GM19395 (cell line): Measurements from ENCODE around the gene NISCH.

ENCODE experiments used
- ATAC-seq: cut with Tn5 transposase; IDR thresholded peaks from one replicate; pipeline ENCODE4 v1.9.1; 2021; ENCODE audit warnings: mild to moderate bottlenecking, moderate library complexity; ENCODE audit not compliant: unreplicated experiment

NISCH gene

DNA sequence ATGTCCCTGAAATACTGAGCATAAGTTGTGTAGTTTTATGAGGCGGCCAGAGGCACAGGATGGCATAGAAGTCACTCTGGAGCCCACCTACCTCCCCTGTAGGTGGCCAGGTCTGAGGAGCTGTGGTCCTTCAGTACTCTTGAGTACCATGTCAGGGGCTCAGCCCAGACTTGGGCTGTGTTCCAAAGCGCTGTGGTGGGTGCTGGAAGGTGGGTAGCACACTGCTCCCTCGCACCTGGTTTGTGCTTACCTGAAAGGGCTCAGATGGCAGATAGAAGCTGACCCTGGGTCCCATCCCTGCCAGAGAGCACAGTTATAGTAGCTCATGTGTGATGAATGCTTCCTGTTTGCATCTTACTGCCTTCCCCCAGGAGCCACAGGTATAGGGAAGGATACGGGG, 15.5 kb downstream of the NISCH start:
- no peak for ATAC-seq

GRCh38 chr3:52471371-52472238, 16.2 kb downstream of the NISCH start:
- no peak for ATAC-seq

- ATAC-seq: no peak
Observed at GRCh38 chr3:52472239-52473000, 17.0 kb downstream of the NISCH start.

DNA sequence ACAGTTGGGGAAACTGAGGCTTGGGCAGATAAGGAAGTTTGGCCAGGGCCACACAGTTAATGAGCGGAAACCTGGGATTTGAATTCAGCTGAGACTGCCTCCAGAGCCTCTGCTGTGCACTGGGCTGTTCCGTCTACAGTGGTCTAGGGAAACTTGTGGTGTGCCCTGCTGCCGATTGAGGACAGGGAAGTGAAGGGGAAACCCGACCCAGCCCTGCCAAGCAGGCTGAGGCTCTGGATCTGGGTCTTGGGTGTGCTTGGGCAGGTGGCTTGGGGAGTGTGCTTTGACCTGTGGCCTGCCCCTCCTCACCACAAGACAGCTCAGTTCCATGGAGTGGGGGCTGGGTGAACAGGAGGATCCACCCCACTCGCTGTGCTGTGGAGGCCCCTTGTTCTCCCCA, 17.6 kb downstream of the NISCH start:
- no peak for ATAC-seq

DNA sequence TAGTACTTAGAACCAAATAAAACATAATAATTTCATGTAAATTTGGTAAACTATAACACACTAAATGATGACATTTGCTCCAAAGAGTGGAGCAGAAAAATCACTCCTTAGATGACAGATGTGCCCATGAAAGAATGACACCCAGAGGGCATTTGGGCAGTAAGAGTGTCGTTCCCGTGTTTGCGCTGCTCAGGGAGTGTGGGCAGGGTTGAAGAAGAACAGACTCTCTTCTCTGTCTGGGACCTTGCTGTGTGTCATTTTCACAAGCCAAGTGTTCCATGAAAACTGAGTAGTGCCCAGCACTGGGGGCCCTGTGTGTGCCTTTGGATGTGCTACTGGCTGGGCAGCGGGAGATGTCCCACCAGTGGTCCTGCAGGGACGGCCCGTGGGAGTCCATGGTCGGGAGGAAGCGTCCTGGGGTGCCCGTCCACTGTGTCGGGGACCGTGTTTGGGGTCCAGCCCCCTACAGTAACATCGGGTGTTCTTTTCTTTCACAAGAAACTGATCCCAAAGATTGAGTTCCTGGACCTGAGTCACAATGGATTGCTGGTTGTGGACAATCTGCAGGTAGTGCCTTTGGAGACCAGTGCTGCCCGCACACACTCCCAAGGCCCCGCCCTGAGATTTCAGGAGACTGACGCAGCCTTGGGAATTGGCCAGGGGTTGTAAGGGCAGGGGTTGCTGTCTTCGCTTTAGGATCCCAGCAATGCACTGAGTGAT, 21.8 kb downstream of the NISCH start:
- no peak for ATAC-seq

GRCh38 chr3:52477796-52478095, 22.3 kb downstream of the NISCH start:
- ATAC-seq: no peak

- no peak for ATAC-seq
Observed at GRCh38 chr3:52479037-52479876, 23.9 kb downstream of the NISCH start.

DNA sequence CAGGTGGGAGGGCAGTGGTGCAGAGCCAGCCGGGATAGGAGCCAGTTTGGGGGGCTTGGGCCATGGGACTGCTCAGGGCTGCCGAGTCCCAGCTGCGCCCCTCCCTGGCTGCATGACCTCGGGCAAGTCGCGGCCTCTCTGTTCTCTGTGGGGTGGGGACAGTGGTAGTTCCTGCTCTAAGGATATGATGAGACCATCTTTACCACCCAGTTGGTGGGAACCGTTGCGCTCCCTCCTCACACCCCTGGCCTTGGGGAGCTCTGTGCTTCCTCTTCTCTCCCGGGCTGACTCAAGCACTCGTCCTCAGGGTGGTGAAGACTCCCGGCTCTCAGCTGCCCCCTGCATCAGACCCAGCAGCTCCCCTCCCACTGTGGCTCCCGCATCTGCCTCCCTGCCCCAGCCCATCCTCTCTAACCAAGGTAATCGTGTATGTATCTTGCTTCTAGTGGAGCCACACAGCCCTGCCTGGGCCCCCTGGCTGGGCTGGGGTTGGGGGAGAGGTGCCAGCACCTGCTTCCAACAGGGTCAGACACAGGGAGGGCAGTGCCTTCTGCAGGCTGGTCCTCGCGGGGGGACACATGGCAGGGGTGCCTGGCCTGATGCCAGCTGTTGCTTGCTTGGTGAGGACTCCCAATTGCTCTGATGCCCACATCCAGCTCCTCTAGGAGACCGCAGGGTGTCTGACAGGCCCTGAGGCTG, 24.6 kb downstream of the NISCH start:
- no peak for ATAC-seq

DNA sequence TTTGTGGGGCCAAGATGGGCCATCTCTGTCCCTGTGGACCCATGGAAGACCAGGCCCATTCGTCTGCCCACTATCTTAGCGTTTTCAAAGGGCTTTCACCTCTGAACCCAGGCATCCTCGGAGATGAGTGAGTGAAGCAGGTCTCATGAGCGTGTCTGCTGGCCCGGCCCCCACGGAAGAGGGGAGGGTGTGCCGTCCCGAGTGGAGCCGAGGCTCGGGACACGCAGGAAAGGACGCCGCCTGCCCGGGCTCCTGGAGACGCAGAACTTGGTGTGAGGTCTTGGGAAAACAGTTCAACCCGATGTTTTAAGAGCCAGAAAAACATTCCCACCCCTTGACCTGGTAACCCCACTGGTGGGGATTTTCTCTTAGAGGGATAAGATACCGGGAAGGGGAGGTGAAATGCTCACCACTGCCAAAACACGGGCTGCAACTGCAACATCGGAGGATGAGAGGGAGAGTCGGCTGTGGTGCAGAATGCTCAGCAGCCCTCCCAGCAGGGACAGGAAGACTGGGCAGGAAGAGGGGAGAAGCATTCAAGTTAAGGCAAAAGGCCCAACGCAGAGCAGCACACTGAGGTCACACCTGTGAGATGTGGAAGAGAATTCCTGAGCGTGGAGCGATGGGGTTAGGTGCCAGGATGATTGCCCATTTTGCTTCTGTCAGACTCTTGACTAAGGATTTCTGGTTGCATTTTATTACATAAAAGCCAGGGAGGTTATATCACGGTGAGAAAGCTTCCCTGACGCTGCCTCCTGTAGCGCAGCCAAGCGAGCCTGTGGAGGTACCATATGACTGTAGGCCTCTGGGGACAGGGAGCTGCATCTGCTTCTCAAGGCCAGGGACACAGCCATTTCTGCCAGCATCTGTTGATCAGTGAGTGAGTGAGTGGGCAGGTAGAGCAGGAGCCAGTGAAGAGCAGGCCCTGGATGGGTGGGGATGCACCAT, 25.6 kb downstream of the NISCH start:
- no peak for ATAC-seq

- no peak for ATAC-seq
Observed at GRCh38 chr3:52481819-52482521, 26.6 kb downstream of the NISCH start.

- ATAC-seq: no peak
Observed at GRCh38 chr3:52483081-52483480, 27.7 kb downstream of the NISCH start.

DNA sequence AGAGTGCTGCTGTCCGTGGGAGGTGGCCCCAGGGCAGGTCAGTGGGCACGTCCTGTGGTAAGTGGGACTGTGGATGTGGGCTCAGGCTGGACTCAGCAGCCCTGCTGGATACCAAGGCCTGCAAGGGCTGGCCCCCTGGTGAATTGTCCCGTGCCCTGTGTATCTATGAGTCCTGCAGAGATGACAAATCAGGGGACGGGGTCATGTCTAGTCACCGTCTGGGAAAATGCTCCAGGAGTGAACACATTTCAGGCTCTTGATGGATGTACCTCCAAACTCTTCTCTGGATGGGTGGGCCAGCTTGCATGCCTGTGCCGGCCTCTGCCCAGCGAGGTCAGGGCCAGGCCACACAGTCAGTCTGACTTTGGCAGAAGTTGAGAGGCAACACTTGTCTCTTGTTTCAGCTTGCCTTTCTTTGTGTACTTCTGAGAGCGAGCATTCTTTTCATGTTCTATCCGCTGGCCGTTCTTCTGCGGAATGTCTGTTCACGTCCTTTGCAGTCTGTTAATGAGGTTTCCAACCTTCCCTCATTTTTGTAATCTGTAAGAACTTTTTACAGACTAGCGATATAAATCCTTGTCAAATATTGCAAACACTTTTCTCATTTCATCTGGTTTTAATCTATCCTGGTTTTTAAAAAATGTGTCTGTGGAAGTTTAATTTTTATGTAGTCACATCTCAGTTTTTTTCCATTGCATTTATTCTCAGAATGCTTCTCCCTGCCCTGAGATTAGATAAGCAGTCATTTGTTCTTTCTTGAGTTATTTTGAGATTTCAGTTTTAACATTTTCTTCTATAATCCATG, 28.4 kb downstream of the NISCH start:
- ATAC-seq: no peak

- no peak for ATAC-seq
Observed at GRCh38 chr3:52484680-52485461, 29.5 kb downstream of the NISCH start.

DNA sequence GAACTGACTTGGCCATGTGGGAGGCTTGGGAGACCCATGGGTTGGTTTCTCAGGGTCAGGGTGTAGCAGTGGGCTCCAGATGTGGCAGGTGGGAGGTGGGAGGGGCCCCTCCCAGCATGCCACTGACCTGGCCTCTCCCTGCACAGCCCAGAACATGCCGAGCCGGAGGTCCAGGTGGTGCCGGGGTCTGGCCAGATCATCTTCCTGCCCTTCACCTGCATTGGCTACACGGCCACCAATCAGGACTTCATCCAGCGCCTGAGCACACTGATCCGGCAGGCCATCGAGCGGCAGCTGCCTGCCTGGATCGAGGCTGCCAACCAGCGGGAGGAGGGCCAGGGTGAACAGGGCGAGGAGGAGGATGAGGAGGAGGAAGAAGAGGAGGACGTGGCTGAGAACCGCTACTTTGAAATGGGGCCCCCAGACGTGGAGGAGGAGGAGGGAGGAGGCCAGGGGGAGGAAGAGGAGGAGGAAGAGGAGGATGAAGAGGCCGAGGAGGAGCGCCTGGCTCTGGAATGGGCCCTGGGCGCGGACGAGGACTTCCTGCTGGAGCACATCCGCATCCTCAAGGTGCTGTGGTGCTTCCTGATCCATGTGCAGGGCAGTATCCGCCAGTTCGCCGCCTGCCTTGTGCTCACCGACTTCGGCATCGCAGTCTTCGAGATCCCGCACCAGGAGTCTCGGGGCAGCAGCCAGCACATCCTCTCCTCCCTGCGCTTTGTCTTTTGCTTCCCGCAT, 31.8 kb downstream of the NISCH start:
- no peak for ATAC-seq

GRCh38 chr3:52487788-52488691, 32.6 kb downstream of the NISCH start:
- no peak for ATAC-seq
